Stimulated activated CD8-positive, alpha-beta memory T cell treated with anti-CD3 and anti-CD28 coated beads, Interleukin-4, amount 100 ng/mL, for 1 hour (primary cell): ENCODE measurements around the gene GRAMD1C.

Experiments used
- DNase-seq, 2 donors: peaks; one replicate each; pipeline ENCODE4 v3.0.0-alpha.2; 2020; ENCODE audit warnings: low read depth in 2 of 2, low spot score in 1 of 2

The GRAMD1C gene

DNA sequence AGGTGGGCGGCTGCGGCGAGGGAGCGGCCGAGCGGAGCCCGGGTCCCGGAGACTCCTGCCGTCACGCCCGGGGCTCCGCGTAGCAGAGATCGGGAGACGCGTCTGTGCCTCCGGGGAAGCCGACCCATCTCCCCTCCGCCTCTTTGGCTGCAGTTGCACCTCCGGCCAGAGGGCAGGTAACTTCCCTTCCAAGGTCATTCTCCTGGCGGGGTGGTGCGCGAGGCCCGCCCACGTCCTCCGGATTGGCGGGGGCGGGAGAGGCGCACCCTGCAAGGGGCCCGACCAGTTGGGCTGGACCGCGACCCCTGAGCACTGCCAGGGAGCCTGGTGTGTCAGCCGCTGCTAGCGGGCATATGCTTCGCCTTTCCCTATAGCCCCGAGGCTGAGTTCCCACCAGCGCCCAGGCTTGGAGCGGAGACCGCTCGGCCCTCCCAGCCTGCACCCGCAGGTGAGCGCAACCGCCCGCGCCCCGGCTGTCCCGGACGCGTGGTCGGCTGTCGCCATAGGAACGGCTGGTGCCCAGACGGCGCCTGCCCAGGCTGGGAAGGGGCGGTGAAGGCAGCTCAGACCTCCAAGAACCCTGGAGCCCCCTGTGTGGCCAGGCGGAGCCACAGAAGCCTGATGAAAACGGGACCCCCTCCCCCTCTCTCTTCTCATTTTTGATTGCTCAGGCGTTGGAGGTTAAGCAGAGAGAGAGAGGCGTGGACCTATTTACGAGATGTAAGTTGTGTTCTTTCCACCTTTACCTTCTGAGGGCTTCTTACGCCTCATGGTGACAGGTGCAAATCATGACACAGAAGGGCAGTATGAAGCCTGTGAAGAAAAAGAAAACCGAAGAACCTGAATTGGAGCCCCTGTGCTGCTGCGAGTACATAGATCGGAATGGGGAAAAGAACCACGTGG lies 109.7 kb downstream of the GRAMD1C start:
- DNase-seq, result no peak

DNA sequence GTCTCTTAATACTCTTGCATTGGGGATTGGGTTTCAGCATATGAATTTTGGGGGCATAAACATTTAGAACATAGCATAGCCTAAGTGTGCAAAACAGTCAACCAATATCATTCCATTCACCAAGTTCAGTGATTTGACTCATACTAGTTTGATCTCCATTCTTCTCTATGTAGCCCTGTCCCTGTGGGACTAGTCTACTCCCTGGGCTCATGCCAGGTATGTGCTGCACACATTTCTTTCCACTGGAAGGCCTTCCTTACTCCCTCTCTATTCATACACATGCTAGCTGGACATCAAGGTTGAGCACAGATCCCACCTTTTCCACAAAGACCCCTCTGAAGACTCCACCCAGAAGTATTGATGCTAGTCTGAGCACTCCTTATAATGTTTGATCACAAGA lies 114.3 kb downstream of the GRAMD1C start:
- no peak for DNase-seq

DNA sequence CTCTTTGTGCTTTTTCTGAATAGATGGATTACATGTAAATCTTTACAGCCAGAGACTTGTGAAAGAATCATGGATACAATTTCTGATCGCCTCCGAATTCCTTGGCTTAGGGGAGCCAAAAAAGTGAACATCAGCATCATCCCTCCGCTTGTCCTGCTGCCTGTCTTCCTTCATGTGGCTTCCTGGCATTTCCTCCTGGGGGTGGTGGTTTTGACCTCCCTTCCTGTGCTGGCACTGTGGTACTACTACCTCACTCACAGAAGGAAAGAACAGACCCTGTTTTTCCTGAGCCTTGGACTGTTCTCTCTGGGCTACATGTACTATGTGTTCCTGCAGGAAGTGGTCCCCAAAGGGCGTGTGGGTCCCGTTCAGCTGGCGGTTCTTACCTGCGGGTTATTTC lies 115.1 kb downstream of the GRAMD1C start:
- no peak for DNase-seq

DNA sequence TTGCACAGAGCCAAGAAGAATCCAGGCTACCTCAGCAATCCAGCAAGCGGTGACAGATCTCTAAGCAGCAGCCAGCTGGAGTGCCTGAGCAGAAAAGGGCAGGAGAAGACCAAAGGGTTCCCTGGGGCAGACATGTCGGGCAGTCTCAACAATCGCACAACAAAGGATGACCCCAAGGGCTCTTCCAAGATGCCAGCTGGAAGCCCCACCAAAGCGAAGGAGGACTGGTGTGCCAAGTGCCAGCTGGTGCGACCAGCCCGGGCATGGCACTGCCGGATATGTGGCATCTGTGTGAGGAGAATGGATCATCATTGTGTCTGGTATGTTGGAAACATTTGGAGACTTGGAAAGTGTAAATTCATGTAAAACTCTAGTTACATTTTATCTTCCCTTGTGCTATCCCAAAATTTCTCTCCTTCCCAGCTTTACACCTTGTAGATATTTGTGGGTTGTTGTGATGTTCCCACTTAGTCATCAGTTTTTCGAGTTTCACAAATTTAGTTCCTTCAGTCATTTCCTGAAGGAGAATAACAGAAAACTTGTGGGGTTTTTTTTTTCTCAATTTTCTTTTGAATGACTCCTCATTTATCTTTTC lies 115.6 kb downstream of the GRAMD1C start:
- no peak for DNase-seq

DNA sequence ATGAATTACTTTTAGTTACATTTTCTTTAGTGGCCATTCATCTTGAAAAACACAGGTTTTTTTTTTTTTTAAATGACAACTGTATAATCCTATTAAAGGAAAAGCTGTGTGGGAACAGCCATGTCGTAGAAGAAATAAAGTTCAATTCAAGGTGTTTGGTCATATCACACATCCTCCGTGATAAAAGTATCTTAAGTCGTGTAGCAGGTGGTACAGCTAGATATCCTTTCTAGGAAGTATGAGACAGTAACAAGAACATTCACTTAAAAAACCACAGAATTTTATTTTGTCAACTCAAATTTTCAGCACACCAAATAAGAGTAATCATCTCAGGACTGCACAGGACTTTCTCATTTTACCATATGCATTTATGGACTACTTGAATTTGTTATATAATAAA lies 125.3 kb downstream of the GRAMD1C start:
- no peak for DNase-seq

DNA sequence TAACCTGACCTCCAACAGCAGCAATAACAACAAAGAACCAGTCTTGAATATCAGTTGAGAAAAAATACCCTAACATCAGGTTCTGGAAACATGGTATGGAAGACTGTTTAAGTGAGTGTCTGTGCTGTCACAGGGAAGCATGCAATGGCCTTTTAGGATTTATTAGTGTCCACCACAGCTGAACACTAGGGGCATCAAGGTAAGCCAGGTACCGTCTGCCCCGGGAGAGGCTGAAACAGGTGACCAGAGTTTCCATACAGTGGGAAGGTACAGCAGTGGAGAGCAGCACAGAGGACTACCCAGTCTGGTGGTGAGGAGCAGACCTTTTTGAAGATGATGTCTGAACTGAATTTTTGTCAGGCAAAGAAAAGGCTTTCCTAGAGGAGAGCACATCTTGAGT lies 127.6 kb downstream of the GRAMD1C start:
- no peak for DNase-seq

DNA sequence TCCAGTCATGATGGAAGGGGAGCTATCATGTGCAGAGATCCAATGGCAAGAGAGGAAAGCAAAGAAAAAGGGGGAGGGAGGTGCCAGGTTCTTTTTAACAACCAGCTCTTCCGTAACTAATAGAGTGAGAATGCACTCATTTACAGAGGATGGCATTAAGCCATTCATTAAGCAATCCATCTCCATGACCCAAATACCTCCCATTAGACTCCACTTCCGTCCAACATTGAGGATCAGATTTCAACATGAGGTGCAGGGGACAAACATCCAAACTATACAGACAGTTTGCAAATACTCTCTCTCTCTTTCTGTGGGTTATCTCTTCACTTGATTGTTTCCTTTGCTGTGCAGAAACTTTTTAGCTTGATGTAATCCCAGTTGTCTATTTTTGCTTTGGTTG lies 130.4 kb downstream of the GRAMD1C start:
- no peak for DNase-seq

DNA sequence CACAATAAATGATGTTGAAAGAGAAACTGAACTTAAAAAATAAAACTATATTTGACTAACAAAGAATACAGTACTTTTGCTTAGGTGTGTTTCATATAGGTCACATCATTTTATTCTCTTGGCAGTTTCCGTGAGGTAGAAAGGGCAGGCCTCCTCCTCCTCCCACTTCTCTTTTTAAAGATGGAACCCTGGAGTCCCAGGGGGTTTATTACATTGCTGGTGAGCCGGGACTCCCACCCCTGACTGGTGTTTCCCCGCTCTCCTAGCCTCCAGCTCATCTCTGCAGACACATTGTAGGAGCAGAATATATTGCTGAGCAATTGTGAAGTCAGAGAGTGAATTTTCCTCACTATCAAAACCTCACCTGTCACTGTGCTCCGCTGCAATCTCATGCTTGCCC lies 139.2 kb downstream of the GRAMD1C start:
- no peak for DNase-seq

DNA sequence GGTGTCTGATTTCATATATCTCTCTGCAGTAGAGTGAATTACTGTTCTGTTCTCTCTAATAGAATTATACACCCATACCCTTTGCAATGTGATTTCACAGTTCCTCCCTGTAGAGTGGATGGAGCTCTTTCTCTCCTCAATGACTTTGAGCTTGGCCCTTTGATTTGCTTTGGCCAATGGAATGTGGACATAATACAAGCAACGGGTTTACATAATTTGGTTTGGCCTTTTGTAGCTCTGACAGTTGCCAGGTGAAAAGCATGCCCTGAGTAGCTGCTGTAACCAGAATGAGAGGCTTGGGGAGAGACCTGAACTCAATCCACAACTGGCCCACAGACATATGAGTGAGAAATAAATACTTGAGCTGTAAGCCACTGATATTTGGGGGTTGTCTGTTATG lies 141.3 kb downstream of the GRAMD1C start:
- DNase-seq, result no peak

DNA sequence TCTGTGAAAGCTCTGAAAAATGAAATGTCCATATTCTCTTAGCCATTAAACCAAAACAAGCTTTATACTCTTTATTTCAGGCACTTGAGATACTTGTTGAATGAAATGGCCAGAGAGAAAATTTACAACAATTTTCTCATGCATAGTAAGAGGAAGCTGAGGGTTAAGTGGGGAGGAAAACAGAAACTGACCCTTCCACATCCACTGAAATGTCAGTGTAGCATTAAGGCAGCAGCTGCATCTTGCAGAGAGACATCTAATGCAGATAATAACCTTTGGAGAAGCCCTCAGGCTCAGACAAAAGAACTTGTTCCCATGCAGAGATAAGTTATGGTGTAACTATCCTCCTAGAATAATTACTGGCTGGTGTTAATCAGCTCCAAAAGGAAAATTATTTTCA lies 143.2 kb downstream of the GRAMD1C start:
- no peak for DNase-seq

DNA sequence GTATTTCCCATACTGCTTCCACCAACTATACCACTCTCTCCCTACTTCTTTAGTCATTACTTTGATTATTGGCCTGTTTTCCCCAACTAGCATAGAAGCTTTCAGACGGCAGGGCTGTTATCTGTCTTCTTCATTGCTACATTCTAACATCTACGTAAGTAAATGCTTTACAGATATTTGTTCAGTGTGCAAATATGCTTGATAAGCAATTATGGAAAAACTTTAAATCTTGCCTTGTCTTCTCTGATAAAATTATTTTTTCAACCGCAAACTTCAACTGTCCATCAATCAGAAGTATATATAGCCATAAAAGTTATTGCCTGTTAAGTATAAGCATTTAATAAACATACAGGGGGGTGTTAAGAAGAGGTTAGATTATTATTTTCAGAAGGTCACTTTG lies 145.0 kb downstream of the GRAMD1C start:
- no peak for DNase-seq

DNA sequence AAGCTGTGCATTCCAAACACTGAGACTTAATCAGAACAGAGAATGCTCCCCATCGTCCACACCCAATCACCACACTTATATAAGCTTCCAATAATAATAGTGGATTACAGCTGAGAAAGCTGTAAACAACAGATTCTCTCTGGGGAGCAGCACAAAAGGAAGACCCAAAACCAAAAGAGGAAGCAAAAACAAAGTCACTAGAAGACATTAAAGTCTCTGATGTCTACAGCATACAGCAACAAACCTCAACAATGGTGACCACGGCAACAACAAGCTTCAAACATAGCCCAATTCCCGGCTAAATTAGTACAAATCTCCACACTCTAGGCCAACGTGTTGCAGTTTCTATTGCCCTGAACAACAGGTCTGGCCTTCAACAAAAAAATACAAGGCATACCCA lies 147.0 kb downstream of the GRAMD1C start:
- no peak for DNase-seq
